GM20000 (cell line): ENCODE results near the gene DDX31.

ENCODE experiments used
- DNase-seq: peaks from one replicate; pipeline ENCODE4 v3.0.0; 2012; ENCODE audit warnings: low spot score
- TF ChIP-seq, protein P1 (sequence below): IDR thresholded peaks from 2 replicates; pipeline ENCODE4 v1.5.1; 2012; ENCODE audit warnings: mild to moderate bottlenecking, control low read depth; ENCODE audit errors: extremely low read depth, missing control alignments

DDX31 gene

DNA sequence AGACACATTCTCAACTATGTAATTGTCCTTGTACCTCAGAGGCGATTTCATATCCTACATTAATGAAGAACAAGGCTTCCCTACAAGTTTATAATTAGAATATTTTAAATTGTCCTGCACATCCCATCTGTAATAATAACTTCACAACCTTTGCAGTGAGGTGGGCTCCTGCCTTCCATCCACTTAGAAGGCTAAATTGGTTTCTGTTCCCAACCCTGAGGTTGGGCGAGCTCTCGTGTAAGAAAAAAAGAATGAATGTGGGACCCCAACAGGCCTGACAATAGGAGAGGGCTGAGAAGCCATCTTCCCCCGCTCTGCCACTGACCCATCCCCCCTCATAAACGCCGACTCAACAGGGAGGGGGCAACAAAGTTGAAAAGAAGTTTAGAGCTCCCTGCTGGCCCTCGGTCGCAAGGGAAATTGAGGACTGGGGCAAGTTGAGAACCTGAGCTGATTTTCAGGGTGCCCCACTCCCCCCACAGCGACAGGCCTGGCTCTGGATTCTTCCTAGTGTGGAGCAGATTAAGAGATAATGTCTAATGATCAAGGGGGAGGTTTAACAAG lies 78.0 kb downstream of the DDX31 start:
- TF ChIP-seq, protein P1, sequence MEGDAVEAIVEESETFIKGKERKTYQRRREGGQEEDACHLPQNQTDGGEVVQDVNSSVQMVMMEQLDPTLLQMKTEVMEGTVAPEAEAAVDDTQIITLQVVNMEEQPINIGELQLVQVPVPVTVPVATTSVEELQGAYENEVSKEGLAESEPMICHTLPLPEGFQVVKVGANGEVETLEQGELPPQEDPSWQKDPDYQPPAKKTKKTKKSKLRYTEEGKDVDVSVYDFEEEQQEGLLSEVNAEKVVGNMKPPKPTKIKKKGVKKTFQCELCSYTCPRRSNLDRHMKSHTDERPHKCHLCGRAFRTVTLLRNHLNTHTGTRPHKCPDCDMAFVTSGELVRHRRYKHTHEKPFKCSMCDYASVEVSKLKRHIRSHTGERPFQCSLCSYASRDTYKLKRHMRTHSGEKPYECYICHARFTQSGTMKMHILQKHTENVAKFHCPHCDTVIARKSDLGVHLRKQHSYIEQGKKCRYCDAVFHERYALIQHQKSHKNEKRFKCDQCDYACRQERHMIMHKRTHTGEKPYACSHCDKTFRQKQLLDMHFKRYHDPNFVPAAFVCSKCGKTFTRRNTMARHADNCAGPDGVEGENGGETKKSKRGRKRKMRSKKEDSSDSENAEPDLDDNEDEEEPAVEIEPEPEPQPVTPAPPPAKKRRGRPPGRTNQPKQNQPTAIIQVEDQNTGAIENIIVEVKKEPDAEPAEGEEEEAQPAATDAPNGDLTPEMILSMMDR, result no peak

DNA sequence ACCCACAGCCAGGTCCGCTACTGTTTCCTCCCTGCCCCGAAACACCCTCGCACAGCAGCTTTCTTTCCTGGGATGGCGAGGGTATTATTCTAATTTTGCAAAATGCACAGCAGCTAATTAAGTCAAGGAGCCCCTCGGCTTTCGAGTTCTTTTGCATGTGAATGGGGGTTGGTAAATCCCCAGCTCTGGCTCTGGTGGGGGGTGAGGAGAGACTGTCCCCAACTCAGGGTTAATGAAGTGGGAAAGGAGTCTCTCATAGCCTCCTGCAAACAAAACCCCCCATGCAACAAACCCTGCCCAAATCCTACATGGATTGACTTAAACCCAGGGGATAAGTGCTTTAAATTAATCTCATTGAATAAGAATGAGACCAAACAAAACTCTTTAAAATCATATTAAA lies 78.5 kb downstream of the DDX31 start:
- TF ChIP-seq, protein P1, result no peak
- DNase-seq, result no peak

More for the DNA sequence above, 78.0 kb downstream of the DDX31 start:
- no peak for DNase-seq

DNA sequence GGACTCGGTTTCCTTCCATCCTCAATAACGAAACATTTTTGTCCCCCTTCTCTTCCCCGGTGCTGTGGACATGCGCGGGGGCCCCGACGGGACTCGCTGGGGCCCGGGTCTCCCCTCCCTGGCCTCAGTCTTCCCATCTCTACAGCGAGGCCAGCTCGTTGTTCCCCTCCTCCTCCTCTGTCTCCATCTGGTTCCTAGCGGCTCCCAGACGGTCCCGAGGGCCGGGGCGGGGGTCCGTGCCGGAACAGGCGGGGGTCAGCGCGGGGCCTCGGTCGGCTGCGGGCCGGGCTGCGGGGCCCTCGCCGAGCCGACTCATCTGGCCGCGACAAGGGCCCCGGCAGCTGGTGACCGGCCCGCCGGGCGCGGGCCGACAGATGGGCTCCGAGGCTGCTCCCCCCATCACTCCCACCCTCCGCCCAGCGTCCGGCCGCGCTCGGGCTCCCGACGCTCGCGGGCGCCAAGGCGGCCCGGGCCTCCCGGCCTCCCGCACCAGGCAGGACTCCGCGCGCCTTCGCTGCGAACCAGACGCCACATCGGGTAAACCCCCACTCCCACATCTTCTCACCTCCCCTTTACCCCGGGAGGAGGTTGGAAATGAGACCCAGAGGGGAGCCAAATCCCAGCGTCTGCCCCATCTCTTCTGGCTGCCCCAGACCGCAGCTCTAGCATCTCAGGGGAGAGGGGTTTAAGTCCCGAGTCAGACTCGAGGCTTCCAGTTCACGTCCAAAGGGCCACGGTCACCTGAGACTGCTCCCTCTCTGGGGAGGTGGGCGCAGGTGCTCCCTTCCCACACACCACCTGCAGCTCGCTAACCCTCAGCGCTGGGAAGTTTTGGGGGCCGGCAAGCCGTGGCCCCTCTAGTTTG lies 79.2 kb downstream of the DDX31 start:
- TF ChIP-seq, protein P1, result no peak
- no peak for DNase-seq

DNA sequence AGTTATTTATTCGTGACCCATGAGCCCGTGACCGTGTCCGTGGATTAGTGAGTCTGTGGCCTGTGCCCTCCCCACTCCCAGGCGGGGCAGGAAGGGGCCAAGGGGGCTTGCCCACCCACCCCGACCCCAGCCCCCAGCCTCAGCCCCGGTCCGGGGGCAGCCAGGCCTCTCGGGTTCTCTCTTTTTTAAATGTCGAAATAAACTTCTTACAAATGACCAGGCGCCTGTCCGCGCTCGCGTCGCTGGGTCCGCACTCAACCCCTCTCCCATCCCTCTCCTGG lies 79.8 kb downstream of the DDX31 start:
- no peak for DNase-seq

DNA sequence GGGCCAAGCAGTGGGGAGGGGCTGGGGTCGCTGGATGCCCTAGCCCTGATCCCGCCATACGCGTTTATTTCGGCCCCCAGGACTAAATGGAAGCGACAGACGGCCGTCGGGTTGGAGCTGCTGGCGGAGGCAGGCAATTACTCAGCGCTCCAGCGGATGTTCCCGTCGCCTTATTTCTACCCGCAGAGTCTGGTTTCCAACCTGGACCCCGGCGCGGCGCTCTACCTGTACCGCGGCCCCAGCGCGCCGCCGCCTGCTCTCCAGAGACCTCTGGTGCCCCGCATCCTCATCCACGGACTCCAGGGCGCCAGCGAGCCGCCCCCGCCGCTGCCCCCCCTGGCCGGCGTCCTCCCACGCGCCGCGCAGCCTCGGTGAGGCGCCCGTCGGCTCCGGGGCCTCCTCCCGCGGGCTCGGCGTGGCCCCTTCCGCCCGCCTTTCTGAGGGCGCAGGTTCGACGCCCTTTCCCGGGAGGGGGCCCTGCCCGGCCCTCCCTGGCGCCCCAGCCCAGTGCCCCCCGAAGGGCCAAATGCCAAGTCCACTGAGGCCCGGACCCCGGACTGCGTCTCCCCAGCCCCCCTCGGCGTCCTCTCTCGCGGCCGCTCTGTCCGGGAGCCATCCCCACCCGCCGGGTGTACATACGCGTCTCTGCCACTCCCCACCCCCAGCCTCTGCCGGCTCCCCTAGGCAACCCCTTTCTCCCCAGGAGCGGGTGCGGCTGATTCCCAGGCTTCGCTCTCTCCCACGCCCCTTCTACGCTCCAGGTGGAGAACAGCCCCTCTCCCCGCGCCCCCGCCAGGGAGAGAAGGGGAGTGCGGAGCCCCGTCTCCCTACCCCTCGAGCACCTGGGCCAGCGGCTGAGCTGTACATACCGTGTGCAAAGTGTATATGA lies 80.4 kb downstream of the DDX31 start:
- no peak for DNase-seq
- TF ChIP-seq, protein P1, result no peak

More for the DNA sequence above, 79.8 kb downstream of the DDX31 start:
- TF ChIP-seq, protein P1, result no peak

DNA sequence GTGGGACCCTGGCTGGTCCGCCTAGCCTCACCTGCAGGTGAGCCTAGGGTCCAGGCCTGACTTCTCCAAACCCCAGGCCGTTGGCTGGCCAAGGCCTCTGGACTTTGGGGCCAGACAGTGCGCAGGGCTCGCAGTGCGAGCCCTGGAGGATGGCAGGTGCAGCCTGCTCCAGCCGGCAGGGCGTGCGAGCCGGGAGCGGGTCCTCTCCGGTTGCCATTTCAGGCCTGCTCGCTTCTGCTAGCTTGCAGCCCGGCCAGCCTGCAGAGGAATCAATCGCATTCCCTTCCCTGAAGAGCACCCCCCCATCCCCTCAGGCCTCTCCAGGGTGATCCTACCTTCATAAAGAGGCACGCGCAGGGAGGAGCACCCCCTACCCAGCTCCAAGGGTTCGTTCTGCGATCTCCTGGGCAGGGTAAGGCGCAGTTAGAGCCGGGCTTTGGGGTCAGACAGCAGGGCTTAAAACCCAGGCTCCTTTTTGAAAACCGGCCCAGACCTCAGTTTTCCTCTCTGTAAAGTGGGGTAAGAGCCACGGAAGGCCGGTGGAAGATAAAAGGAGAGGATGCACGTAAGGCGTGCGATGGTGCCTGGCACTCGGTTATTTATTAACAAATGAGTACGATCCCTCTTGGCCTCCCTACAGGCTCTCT lies 81.2 kb downstream of the DDX31 start:
- TF ChIP-seq, protein P1, result no peak
- no peak for DNase-seq

DNA sequence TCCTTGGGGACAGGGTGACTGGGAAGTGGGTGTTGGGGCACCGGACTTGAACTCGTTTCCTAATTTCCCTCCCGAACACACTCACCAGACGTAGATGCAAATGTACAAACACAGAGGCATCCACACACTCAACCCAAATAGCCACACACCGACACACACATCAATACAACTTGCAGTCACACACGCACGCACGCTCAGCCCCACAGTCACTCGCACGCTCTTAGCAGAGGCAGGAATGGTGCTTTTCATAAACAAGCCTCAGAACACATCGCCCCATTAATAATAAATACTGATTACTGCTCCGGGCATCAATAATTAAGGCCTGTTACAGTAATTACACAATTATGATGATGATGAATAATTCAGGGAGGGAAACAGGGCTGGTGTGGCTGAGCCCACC lies 81.7 kb downstream of the DDX31 start:
- TF ChIP-seq, protein P1, result no peak
- DNase-seq, result no peak
